ENCODE data around the gene NAT16. TPM values are rescaled to one million over a fixed set of nuclear protein-coding genes. Genes with fewer than 3 reads are reported as not detected.
A peak's percentile ranks its signal among the peaks of the same experiment; 100 is the strongest.

NAT16 gene
- total and polyA plus RNA-seq, 2 of the 13 experiments (the other 11 are each of a cell fraction or from before 2014, with no cell fraction given), result 0.04 TPM; not detected in 1

DNA sequence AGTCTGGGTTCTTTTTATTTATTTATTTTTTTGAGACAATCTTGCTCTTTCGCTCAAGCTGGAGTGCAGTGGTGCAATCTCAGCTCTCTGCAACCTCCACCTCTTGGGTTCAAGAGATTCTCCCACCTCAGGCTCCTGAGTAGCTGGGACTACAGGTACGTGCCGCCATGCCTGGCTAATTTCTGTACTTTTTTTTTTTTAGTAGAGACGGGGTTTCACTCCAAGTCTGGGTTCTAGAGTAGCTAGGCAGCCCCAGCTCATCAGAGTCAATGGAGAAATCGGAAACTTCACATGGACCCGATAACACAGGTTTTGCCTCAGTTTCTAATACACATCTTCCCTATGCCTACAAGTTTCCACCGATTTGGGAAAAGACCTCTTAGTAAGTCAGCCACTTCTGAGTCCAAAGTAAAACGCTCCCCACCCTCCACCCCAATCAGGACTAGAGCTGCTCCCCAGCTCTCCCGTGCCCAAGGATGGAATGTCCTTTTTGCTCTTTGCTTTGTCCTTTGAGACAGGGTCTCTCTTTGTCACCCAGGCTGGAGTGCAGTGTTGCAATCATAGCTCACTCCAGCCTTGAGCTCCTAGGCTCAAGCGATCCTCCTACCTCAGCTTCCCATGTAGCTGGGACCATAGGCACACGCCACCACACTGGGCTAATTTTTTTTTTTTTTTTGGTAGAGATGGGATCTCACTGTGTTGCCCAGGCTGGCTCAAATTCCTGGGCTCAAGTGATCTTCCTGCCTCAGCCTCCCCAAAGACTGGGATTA, 57.0 kb downstream of the NAT16 start (continued):
- TF ChIP-seq, protein P1, sequence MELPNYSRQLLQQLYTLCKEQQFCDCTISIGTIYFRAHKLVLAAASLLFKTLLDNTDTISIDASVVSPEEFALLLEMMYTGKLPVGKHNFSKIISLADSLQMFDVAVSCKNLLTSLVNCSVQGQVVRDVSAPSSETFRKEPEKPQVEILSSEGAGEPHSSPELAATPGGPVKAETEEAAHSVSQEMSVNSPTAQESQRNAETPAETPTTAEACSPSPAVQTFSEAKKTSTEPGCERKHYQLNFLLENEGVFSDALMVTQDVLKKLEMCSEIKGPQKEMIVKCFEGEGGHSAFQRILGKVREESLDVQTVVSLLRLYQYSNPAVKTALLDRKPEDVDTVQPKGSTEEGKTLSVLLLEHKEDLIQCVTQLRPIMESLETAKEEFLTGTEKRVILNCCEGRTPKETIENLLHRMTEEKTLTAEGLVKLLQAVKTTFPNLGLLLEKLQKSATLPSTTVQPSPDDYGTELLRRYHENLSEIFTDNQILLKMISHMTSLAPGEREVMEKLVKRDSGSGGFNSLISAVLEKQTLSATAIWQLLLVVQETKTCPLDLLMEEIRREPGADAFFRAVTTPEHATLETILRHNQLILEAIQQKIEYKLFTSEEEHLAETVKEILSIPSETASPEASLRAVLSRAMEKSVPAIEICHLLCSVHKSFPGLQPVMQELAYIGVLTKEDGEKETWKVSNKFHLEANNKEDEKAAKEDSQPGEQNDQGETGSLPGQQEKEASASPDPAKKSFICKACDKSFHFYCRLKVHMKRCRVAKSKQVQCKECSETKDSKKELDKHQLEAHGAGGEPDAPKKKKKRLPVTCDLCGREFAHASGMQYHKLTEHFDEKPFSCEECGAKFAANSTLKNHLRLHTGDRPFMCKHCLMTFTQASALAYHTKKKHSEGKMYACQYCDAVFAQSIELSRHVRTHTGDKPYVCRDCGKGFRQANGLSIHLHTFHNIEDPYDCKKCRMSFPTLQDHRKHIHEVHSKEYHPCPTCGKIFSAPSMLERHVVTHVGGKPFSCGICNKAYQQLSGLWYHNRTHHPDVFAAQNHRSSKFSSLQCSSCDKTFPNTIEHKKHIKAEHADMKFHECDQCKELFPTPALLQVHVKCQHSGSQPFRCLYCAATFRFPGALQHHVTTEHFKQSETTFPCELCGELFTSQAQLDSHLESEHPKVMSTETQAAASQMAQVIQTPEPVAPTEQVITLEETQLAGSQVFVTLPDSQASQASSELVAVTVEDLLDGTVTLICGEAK (IDR thresholded peaks at IDR 0.05), result no peak
- TF ChIP-seq, protein P1 (CRISPR knock-in tag; IDR thresholded peaks at IDR 0.05), result no peak
- TF ChIP-seq YY1 (IDR thresholded peaks at IDR 0.05; ENCODE audit: insufficient read depth, insufficient replicate concordance, low read depth, low read length), result no peak
- no peak for TF ChIP-seq ZNF607 (CRISPR knock-in tag; IDR thresholded peaks at IDR 0.05; ENCODE audit: borderline replicate concordance)
- TF ChIP-seq TOE1 (CRISPR knock-in tag; IDR thresholded peaks at IDR 0.05), result no peak
- TF ChIP-seq ZKSCAN1 (IDR thresholded peaks at IDR 0.05; ENCODE audit: low read length), result no peak
- no peak for TF ChIP-seq ZNF136 (CRISPR knock-in tag; IDR thresholded peaks at IDR 0.05; ENCODE audit: low read depth)
- TF ChIP-seq ZNF101 (CRISPR knock-in tag; IDR thresholded peaks at IDR 0.05; ENCODE audit: borderline replicate concordance, low read depth), result no peak
- TF ChIP-seq ZNF460 (CRISPR knock-in tag; IDR thresholded peaks at IDR 0.05; ENCODE audit: borderline replicate concordance), result peak; percentile 96
- no peak for TF ChIP-seq GFI1 (CRISPR knock-in tag; IDR thresholded peaks at IDR 0.05; ENCODE audit: borderline replicate concordance)
- TF ChIP-seq TCF12 (IDR thresholded peaks at IDR 0.05), result no peak
- peak; percentile 41; the same call in 1 of the 2 replicates for TF ChIP-seq TCF12 (CRISPR knock-in tag; IDR thresholded peaks at IDR 0.05)
- no peak for TF ChIP-seq HNRNPL (IDR thresholded peaks at IDR 0.05; ENCODE audit: low read depth, low read length)
- TF ChIP-seq PITX1 (CRISPR knock-in tag; IDR thresholded peaks at IDR 0.05), result peak; percentile 46; the same call in 1 of the 2 replicates
- no peak for TF ChIP-seq ZNF225 (CRISPR knock-in tag; IDR thresholded peaks at IDR 0.05)
- TF ChIP-seq ZNF20 (CRISPR knock-in tag; IDR thresholded peaks at IDR 0.05), result no peak
- no peak for TF ChIP-seq MTF1 (CRISPR knock-in tag; IDR thresholded peaks at IDR 0.05)
- TF ChIP-seq, protein P2, sequence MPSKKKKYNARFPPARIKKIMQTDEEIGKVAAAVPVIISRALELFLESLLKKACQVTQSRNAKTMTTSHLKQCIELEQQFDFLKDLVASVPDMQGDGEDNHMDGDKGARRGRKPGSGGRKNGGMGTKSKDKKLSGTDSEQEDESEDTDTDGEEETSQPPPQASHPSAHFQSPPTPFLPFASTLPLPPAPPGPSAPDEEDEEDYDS (CRISPR knock-in tag; IDR thresholded peaks at IDR 0.05), result peak; percentile 69; the same call in 1 of the 2 replicates
- no peak for TF ChIP-seq GATAD1 (CRISPR knock-in tag; IDR thresholded peaks at IDR 0.05)
- no peak for TF ChIP-seq GLI4 (CRISPR knock-in tag; IDR thresholded peaks at IDR 0.05; ENCODE audit: borderline replicate concordance)
- no peak for TF ChIP-seq ZNF850 (CRISPR knock-in tag; conservative IDR thresholded peaks at IDR 0.05)
